ENCODE measurements around the gene NACAD.

DNA sequence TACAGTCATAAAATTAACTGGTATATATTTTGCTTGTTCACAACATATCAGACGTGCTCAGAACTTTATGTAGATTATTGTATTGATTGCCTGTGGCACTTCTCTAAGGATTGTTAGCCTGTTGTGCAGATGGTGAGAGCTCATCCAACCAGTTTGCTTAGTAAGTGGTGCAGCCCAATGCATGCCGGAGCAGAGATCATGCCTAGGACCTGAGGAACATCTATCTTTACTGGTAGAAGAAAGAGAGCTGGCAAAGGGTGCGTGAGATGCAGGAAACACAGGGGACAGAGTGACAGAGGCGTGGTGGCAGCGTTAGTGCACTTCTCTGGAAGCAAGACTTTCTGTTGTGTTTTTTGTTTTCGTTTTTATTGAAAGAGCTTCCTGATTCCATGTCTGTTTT, 52.9 kb downstream of the NACAD start:
- no peak for TF ChIP-seq CTCF (conservative IDR thresholded peaks at IDR 0.05)
- TF ChIP-seq EZH2 (IDR thresholded peaks at IDR 0.05; ENCODE audit: low read depth) = no peak
